T-helper 1 cell treated with Interleukin-12 subunit alpha and Interleukin-12 subunit beta and Interleukin-4 antibody, amounts not matched to agents 30 μg/mL and 1 μg/mL, for 36 hours (primary cell): Measurements from ENCODE around the gene H6PD.

ENCODE experiments used
- H3K27ac Mint-ChIP-seq: one replicate; pipeline ENCODE4 v1.8.0; 2021; ENCODE audit warnings: mild to moderate bottlenecking, mixed read lengths
- H3K27me3 Mint-ChIP-seq: one replicate; pipeline ENCODE4 v1.8.0; 2021; ENCODE audit warnings: low read depth, mixed read lengths
- H3K36me3 Mint-ChIP-seq: one replicate; pipeline ENCODE4 v1.8.0; 2021; ENCODE audit warnings: low read depth, mixed read lengths
- H3K4me1 Mint-ChIP-seq: one replicate; pipeline ENCODE4 v1.8.0; 2021; ENCODE audit warnings: low read depth, mixed read lengths
- H3K4me3 Mint-ChIP-seq: one replicate; pipeline ENCODE4 v1.8.0; 2021; ENCODE audit warnings: mild to moderate bottlenecking, moderate library complexity, mixed read lengths
- H3K9me3 Mint-ChIP-seq: one replicate; pipeline ENCODE4 v1.8.0; 2021; ENCODE audit warnings: mixed read lengths

H6PD gene

DNA sequence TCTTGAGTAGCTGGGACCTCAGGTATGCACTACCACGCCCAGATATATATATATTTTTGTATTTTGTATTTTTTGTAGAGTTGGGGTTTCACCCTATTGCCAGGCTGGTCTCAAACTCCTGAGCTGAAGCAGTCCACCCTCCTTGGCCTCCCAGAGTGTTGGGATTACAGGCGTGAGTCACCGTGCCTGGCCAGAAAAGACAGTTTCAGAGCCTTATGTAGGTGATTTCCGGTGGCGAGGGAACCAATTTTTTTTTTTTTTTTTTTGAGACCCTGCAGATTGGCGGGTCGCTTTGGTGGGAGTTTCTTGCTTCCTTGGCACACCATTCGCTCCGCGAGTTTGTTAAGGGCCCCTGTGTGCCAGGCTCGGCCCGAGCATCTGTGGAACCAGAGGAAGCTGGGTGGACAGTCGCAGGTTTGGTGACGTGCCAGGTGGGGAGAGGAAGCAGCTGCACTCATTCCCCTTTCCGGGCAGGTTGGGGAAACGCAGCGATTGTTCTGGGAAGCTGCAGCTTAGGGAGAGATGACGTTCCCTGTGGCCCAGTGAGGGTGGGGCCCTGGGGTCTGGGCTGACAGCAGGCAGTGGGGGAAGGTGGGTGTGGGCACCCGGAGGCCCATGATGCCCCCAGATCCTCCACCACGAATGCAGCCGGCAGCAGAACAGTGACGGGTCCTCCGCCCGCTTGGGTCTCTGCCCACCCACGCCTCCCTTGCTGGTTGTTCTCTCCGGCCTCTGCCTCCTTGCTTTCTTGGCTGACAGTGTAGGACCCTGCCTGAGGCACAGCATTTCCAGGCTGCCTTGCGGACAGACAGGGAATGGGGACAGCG lies 83.2 kb downstream of the H6PD start:
- Mint-ChIP-seq H3K36me3 (peaks cover 5% of the 10 kb centered on the region), H3K27ac (peak overlapping the region; percentile 86), H3K4me1 (peaks cover 48% of the 10 kb centered on the region), H3K9me3 (no peaks in the 10 kb centered on the region), H3K27me3 (no peaks in the 10 kb centered on the region), H3K4me3 (no peak overlapping the region)

GRCh38 chr1:9319208-9319788 lies 84.7 kb downstream of the H6PD start:
- peaks cover 43% of the 10 kb centered on the region for H3K4me1 Mint-ChIP-seq
- H3K36me3 Mint-ChIP-seq, result peaks cover 5% of the 10 kb centered on the region
- H3K27ac Mint-ChIP-seq, result no peak overlapping the region
- H3K4me3 Mint-ChIP-seq, result no peak overlapping the region
- no peaks in the 10 kb centered on the region for H3K27me3 Mint-ChIP-seq
- no peaks in the 10 kb centered on the region for H3K9me3 Mint-ChIP-seq

- Mint-ChIP-seq H3K4me3 (no peak overlapping the region), H3K36me3 (peaks cover 5% of the 10 kb centered on the region), H3K27ac (no peak overlapping the region), H3K9me3 (no peaks in the 10 kb centered on the region), H3K4me1 (peaks cover 36% of the 10 kb centered on the region), H3K27me3 (no peaks in the 10 kb centered on the region)
These were observed 85.4 kb downstream of the H6PD start for GRCh38 chr1:9319789-9320519.
